Gastrocnemius medialis (tissue), 4 donors: Measurements from ENCODE around the gene AQP9.

Experiments
- POLR2A ChIP-seq, 2 donors: fragments of 450-650 bp; IDR thresholded peaks; one replicate each; pipeline ENCODE4 v1.6.1; 2017; ENCODE audit warnings: antibody characterized with exemption in 2 of 2, mild to moderate bottlenecking in 2 of 2, moderate library complexity in 2 of 2
- TF ChIP-seq, protein P1 (sequence below), 5 experiments: fragments of 450-650 bp in 3 of 5; fragments of 200-600 bp in 2 of 5; sonication (generic) in 2 of 5; IDR thresholded peaks in 4 of 5; conservative IDR thresholded peaks in 1 of 5; 1 replicate in 4 of 5; 2 replicates in 1 of 5; pipeline ENCODE4 v1.5.1; 2016 to 2019; ENCODE audit warnings: antibody characterized with exemption in 5 of 5, mild to moderate bottlenecking in 3 of 5, moderate library complexity in 3 of 5

DNA sequence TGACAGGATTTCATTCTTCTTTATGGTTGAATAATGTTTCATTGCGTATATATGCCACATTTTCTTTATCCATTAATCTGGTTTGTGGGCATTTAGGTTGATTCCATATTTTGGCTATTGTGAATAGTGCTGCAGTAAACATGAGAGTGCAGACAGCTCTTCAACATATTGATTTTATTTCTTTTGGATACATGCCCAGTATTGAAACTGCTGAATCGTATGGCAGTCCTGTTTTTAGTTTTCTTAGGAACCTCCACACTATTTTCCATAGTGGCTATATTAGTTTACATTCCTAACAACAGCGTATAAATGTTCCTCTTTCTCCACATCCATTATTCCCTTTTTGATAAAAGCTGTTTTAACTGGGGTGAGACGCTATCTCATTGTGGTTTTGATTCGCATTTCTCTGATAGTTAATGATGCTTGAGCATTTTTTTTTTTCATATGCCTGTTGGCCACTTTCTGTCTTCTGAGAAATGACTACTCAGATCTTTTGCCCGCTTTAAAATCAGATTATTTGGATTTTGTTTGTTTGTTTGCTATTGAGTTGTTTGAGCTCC lies 21.7 kb downstream of the AQP9 start:
- TF ChIP-seq POLR2A (IDR thresholded peaks at IDR 0.05), result no peak
- TF ChIP-seq, protein P1, sequence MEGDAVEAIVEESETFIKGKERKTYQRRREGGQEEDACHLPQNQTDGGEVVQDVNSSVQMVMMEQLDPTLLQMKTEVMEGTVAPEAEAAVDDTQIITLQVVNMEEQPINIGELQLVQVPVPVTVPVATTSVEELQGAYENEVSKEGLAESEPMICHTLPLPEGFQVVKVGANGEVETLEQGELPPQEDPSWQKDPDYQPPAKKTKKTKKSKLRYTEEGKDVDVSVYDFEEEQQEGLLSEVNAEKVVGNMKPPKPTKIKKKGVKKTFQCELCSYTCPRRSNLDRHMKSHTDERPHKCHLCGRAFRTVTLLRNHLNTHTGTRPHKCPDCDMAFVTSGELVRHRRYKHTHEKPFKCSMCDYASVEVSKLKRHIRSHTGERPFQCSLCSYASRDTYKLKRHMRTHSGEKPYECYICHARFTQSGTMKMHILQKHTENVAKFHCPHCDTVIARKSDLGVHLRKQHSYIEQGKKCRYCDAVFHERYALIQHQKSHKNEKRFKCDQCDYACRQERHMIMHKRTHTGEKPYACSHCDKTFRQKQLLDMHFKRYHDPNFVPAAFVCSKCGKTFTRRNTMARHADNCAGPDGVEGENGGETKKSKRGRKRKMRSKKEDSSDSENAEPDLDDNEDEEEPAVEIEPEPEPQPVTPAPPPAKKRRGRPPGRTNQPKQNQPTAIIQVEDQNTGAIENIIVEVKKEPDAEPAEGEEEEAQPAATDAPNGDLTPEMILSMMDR (IDR thresholded peaks at IDR 0.05 in 4 of 5, conservative IDR thresholded peaks at IDR 0.05 in 1 of 5), result no peak
